ENCODE measurements around the gene RHOH.

- TF ChIP-seq FOXA1 (IDR thresholded peaks at IDR 0.05) (no peak), ARNT (IDR thresholded peaks at IDR 0.05) (no peak), SP1 (IDR thresholded peaks at IDR 0.05) (no peak), ZNF384 (IDR thresholded peaks at IDR 0.05) (no peak), PKNOX1 (IDR thresholded peaks at IDR 0.05) (no peak)
Observed at GRCh38 chr4:40241941-40242340, 45.1 kb downstream of the RHOH start.

All from HEK293T (cell line).